ENCODE measurements around the gene REPS1.
A peak's percentile ranks its signal among the peaks of the same experiment; 100 is the strongest.

Gene REPS1

GRCh38 chr6:138909511-138909910, 78.5 kb downstream of the REPS1 start:
- H3K4ac ChIP-seq (ENCODE audit: low read depth, low read length), result no peak overlapping the region
- no peak overlapping the region for H4K8ac ChIP-seq (ENCODE audit: low read depth, low read length)
- no CpG with 5 or more reads among the region's 4 CpGs for WGBS (ENCODE audit: extremely low coverage, insufficient coverage, low lambda C conversion rate)
- H2AK5ac ChIP-seq (ENCODE audit: low read length), result no peak overlapping the region
- H3K9ac ChIP-seq (ENCODE audit: low read length), result no peak overlapping the region
- no peak overlapping the region for H4K5ac ChIP-seq (ENCODE audit: low read length)
- H3K18ac ChIP-seq (ENCODE audit: low read length), result no peak overlapping the region
- peaks cover 1% of the 10 kb centered on the region for H3K36me3 ChIP-seq (ENCODE audit: control insufficient read depth, insufficient read depth, low read length)
- H3K79me1 ChIP-seq (ENCODE audit: low read length), result no peaks in the 10 kb centered on the region
- DNase-seq, result no peak
- no peaks in the 10 kb centered on the region for H3K4me1 ChIP-seq (ENCODE audit: control insufficient read depth, low read depth, low read length)
- no peaks in the 10 kb centered on the region for H3K27me3 ChIP-seq (ENCODE audit: insufficient read depth, low read length, poor library complexity)
- no peak overlapping the region for H3K4me2 ChIP-seq (ENCODE audit: low read length)
- no peak overlapping the region for H2BK15ac ChIP-seq (replicated peaks; ENCODE audit: low read depth)
- no peak overlapping the region for H3K4me3 ChIP-seq (ENCODE audit: low read length)
- H3K27ac ChIP-seq (ENCODE audit: low read depth, low read length), result no peak overlapping the region
- H3K79me2 ChIP-seq (ENCODE audit: control insufficient read depth, insufficient read depth, low read length), result no peaks in the 10 kb centered on the region
- no peak overlapping the region for H2BK120ac ChIP-seq (ENCODE audit: low read depth, low read length)
- no peak overlapping the region for H3K56ac ChIP-seq (ENCODE audit: low read length)
- H2BK5ac ChIP-seq (ENCODE audit: low read length), result no peak overlapping the region
- no peak overlapping the region for H3K23ac ChIP-seq (ENCODE audit: low read length)

- no peak overlapping the region for H3K9ac ChIP-seq (ENCODE audit: low read length)
- H3K79me1 ChIP-seq (ENCODE audit: low read length), result no peaks in the 10 kb centered on the region
- H3K4me1 ChIP-seq (ENCODE audit: control insufficient read depth, low read depth, low read length), result no peaks in the 10 kb centered on the region
- H4K5ac ChIP-seq (ENCODE audit: low read length), result no peak overlapping the region
- no peaks in the 10 kb centered on the region for H3K36me3 ChIP-seq (ENCODE audit: control insufficient read depth, insufficient read depth, low read length)
- H3K4me3 ChIP-seq (ENCODE audit: low read length), result no peak overlapping the region
- no peak overlapping the region for H3K23ac ChIP-seq (ENCODE audit: low read length)
- H3K56ac ChIP-seq (ENCODE audit: low read length), result no peak overlapping the region
- no peaks in the 10 kb centered on the region for H3K27me3 ChIP-seq (ENCODE audit: insufficient read depth, low read length, poor library complexity)
- WGBS (ENCODE audit: extremely low coverage, insufficient coverage, low lambda C conversion rate), result no CpG with 5 or more reads among the region's 7 CpGs
- no peak overlapping the region for H4K8ac ChIP-seq (ENCODE audit: low read depth, low read length)
- DNase-seq, result peak; percentile 70
- H2BK5ac ChIP-seq (ENCODE audit: low read length), result no peak overlapping the region
- H3K4me2 ChIP-seq (ENCODE audit: low read length), result no peak overlapping the region
- H2BK120ac ChIP-seq (ENCODE audit: low read depth, low read length), result no peak overlapping the region
- H3K4ac ChIP-seq (ENCODE audit: low read depth, low read length), result no peak overlapping the region
- H3K79me2 ChIP-seq (ENCODE audit: control insufficient read depth, insufficient read depth, low read length), result no peaks in the 10 kb centered on the region
- H2BK15ac ChIP-seq (replicated peaks; ENCODE audit: low read depth), result no peak overlapping the region
- H2AK5ac ChIP-seq (ENCODE audit: low read length), result no peak overlapping the region
- no peak overlapping the region for H3K18ac ChIP-seq (ENCODE audit: low read length)
- H3K27ac ChIP-seq (ENCODE audit: low read depth, low read length), result no peak overlapping the region
These were observed 80.9 kb downstream of the REPS1 start for GRCh38 chr6:138907167-138907566.

GRCh38 chr6:138897031-138897430, 91.0 kb downstream of the REPS1 start:
- Histone ChIP-seq H3K27ac (ENCODE audit: low read depth, low read length) (no peak overlapping the region), H2BK120ac (ENCODE audit: low read depth, low read length) (no peak overlapping the region)

GRCh38 chr6:138896104-138896756, 91.8 kb downstream of the REPS1 start:
- H3K36me3 ChIP-seq (ENCODE audit: control insufficient read depth, insufficient read depth, low read length), result no peaks in the 10 kb centered on the region
- H3K79me2 ChIP-seq (ENCODE audit: control insufficient read depth, insufficient read depth, low read length), result no peaks in the 10 kb centered on the region
- H3K18ac ChIP-seq (ENCODE audit: low read length), result no peak overlapping the region
- no peak overlapping the region for H3K4me3 ChIP-seq (ENCODE audit: low read length)
- no peak overlapping the region for H3K56ac ChIP-seq (ENCODE audit: low read length)
- no peak overlapping the region for H3K4me2 ChIP-seq (ENCODE audit: low read length)
- H3K4ac ChIP-seq (ENCODE audit: low read depth, low read length), result no peak overlapping the region
- no peak overlapping the region for H3K27ac ChIP-seq (ENCODE audit: low read depth, low read length)
- no peak overlapping the region for H4K8ac ChIP-seq (ENCODE audit: low read depth, low read length)
- H2BK5ac ChIP-seq (ENCODE audit: low read length), result no peak overlapping the region
- no peak overlapping the region for H4K5ac ChIP-seq (ENCODE audit: low read length)
- no peak overlapping the region for H2AK5ac ChIP-seq (ENCODE audit: low read length)
- H3K79me1 ChIP-seq (ENCODE audit: low read length), result no peaks in the 10 kb centered on the region
- no peak for DNase-seq
- H3K23ac ChIP-seq (ENCODE audit: low read length), result no peak overlapping the region
- H3K4me1 ChIP-seq (ENCODE audit: control insufficient read depth, low read depth, low read length), result no peaks in the 10 kb centered on the region
- no CpG with 5 or more reads among the region's 8 CpGs for WGBS (ENCODE audit: extremely low coverage, insufficient coverage, low lambda C conversion rate)
- H3K27me3 ChIP-seq (ENCODE audit: insufficient read depth, low read length, poor library complexity), result no peaks in the 10 kb centered on the region
- no peak overlapping the region for H3K9ac ChIP-seq (ENCODE audit: low read length)
- no peak overlapping the region for H2BK120ac ChIP-seq (ENCODE audit: low read depth, low read length)
- no peak overlapping the region for H2BK15ac ChIP-seq (replicated peaks; ENCODE audit: low read depth)

More at GRCh38 chr6:138897031-138897430, 91.0 kb downstream of the REPS1 start:
- H2BK15ac ChIP-seq (replicated peaks; ENCODE audit: low read depth), result no peak overlapping the region
- no peak overlapping the region for H3K4me2 ChIP-seq (ENCODE audit: low read length)
- no peaks in the 10 kb centered on the region for H3K79me2 ChIP-seq (ENCODE audit: control insufficient read depth, insufficient read depth, low read length)
- DNase-seq, result no peak
- H3K9ac ChIP-seq (ENCODE audit: low read length), result no peak overlapping the region
- H3K4ac ChIP-seq (ENCODE audit: low read depth, low read length), result no peak overlapping the region
- no peaks in the 10 kb centered on the region for H3K27me3 ChIP-seq (ENCODE audit: insufficient read depth, low read length, poor library complexity)
- H4K5ac ChIP-seq (ENCODE audit: low read length), result no peak overlapping the region
- H2BK5ac ChIP-seq (ENCODE audit: low read length), result no peak overlapping the region
- no peak overlapping the region for H4K8ac ChIP-seq (ENCODE audit: low read depth, low read length)
- H3K79me1 ChIP-seq (ENCODE audit: low read length), result no peaks in the 10 kb centered on the region
- no peak overlapping the region for H3K56ac ChIP-seq (ENCODE audit: low read length)
- no peak overlapping the region for H3K4me3 ChIP-seq (ENCODE audit: low read length)
- no peak overlapping the region for H3K18ac ChIP-seq (ENCODE audit: low read length)
- H3K36me3 ChIP-seq (ENCODE audit: control insufficient read depth, insufficient read depth, low read length), result no peaks in the 10 kb centered on the region
- H2AK5ac ChIP-seq (ENCODE audit: low read length), result no peak overlapping the region
- H3K23ac ChIP-seq (ENCODE audit: low read length), result no peak overlapping the region
- no peaks in the 10 kb centered on the region for H3K4me1 ChIP-seq (ENCODE audit: control insufficient read depth, low read depth, low read length)

GRCh38 chr6:138891255-138891986, 96.6 kb downstream of the REPS1 start:
- H3K79me2 ChIP-seq (ENCODE audit: control insufficient read depth, insufficient read depth, low read length), result no peaks in the 10 kb centered on the region
- no peak overlapping the region for H2BK15ac ChIP-seq (replicated peaks; ENCODE audit: low read depth)
- H4K5ac ChIP-seq (ENCODE audit: low read length), result no peak overlapping the region
- no peak overlapping the region for H3K27ac ChIP-seq (ENCODE audit: low read depth, low read length)
- no peak overlapping the region for H3K4me2 ChIP-seq (ENCODE audit: low read length)
- peak; percentile 89 for DNase-seq
- no peak overlapping the region for H2BK120ac ChIP-seq (ENCODE audit: low read depth, low read length)
- H3K27me3 ChIP-seq (ENCODE audit: insufficient read depth, low read length, poor library complexity), result no peaks in the 10 kb centered on the region
- no peaks in the 10 kb centered on the region for H3K36me3 ChIP-seq (ENCODE audit: control insufficient read depth, insufficient read depth, low read length)
- no peak overlapping the region for H3K23ac ChIP-seq (ENCODE audit: low read length)
- H3K4ac ChIP-seq (ENCODE audit: low read depth, low read length), result no peak overlapping the region
- H3K4me1 ChIP-seq (ENCODE audit: control insufficient read depth, low read depth, low read length), result no peaks in the 10 kb centered on the region
- no peak overlapping the region for H3K18ac ChIP-seq (ENCODE audit: low read length)
- no peak overlapping the region for H2AK5ac ChIP-seq (ENCODE audit: low read length)
- H2BK5ac ChIP-seq (ENCODE audit: low read length), result no peak overlapping the region
- no CpG with 5 or more reads among the region's 3 CpGs for WGBS (ENCODE audit: extremely low coverage, insufficient coverage, low lambda C conversion rate)
- no peaks in the 10 kb centered on the region for H3K79me1 ChIP-seq (ENCODE audit: low read length)
- no peak overlapping the region for H3K9ac ChIP-seq (ENCODE audit: low read length)
- no peak overlapping the region for H3K4me3 ChIP-seq (ENCODE audit: low read length)
- H4K8ac ChIP-seq (ENCODE audit: low read depth, low read length), result no peak overlapping the region
- H3K56ac ChIP-seq (ENCODE audit: low read length), result no peak overlapping the region

Data from mesendoderm (in vitro differentiated cells).